SKM-1 treated with dmso at 0.1 percent for 144 hours (cell line): ENCODE data around the gene RARRES2.
"Not testable (repeated sequence)": the region's sequence is repeated elsewhere in the genome, so short reads cannot be mapped to it uniquely, and the experiment has no call there.

Experiments used
- DNase-seq: peaks from one replicate; lab custom pipeline; 2025; ENCODE audit not compliant: unreplicated experiment; lab: John Stamatoyannopoulos, UW

RARRES2 gene

GRCh38 chr7:150322833-150323681, 18.4 kb downstream of the RARRES2 start, which contains the start of the genes ACTR3C and LRRC61:
ACTR3C (minus strand) TSS chr7:150323545; CDS start chr7:150295296, 28,249 bp downstream.
LRRC61 (plus strand) TSS chr7:150323355; CDS start chr7:150336862, 13,507 bp downstream.
- no peak for DNase-seq

GRCh38 chr7:150322114-150322832, 19.2 kb downstream of the RARRES2 start:
- DNase-seq = no peak

- no peak for DNase-seq
These were observed 19.7 kb downstream of the RARRES2 start for GRCh38 chr7:150321788-150322113.

DNA sequence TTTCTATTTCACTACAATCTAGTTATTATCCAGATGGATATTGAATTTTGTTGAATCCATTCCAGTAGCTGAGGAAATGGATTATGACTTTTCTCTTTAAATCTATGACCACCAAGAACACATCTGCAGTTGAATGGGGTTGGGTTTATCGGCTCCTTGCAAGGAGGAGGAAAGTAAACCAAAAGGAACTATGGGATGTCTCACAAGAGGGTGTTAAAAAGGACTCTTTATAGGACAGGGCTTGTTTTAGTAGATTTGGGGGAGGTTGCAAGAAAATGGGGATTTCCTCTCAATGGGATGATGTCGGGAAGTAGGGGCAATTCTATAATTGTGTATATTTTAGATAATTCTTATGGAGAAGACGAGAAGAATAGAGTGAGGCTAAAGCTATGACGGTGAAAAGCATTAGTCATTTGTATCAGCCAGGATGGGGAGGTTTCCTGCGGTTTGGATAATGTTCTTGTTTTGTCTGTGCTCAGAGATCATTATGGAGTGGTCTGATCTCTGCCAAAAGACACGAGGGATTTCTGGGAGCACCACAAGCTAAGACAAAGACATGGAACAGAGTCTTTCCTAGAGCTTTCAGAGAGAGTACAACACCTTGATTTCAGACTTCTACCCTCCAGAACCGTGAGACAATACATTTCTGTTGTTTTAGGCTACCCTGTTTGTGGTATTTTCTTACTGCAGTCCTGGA, 23.5 kb downstream of the RARRES2 start:
- no peak for DNase-seq

DNA sequence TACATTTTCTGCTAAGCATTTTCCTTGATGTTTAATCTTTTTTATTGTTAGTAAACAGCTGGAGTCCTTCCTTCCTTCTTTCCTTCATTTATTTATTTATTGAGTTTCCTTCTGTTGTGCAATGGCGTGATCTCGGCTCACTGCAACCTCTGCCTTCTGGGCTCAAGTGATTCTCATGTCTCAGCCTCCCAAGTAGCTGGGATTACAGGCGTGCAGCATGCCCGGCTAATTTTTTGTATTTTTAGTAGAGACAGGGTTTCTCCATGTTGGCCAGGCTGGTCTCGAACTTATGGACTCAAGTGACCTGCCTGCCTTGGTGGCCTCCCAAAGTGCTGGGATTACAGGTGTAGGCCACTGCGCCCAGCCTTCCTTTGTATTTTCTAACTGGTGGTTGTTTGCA, 24.4 kb downstream of the RARRES2 start:
- not testable (repeated sequence) for DNase-seq

DNA sequence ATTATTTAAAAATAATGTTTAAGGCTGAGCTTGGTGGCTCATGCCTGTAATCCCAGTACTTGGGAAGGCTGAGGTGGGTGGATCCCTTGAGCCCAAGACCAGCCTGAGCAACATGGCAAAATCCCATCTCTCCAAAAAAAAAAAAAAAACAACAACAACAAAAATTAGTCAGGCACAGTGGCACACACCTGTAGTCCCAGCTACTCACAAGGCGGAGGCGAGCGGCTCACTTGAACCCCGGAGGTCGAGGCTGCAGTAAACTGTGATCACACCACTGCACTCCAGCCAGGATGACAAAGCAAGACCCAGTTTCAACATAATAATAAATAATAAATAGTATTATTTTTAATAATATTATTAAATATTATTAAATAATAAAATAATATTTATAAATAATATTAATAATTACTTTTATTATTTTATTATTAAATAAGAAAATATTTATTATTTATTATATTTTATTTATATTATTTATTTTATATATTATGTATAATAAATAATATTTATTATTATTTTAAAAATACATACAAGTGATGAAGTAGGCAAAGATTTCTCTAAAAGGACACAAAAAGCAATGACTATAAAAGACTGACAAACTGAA, 26.7 kb downstream of the RARRES2 start:
- DNase-seq = no peak

GRCh38 chr7:150313870-150314269, 27.6 kb downstream of the RARRES2 start:
- DNase-seq = no peak

DNA sequence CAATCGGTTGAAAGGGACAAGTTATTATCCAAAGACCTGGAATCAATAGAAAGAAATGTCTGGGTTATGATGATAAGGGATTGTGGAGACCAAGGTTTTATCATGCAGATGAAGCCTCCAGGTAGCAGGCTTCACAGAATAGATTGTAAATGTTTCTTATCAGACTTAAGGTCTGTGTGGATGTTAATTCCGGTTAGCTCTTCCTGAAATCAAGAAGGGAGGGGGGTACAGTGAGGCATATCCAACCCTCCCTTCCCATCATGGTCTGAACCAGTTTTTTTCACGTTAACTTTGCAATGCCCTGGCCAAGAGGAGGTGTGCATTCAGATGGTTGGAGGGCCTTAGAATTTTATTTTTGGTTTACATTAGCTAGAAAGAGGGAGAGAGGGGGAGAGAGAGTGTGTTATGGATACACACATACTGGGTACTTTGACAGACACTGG, 28.0 kb downstream of the RARRES2 start:
- no peak for DNase-seq

DNA sequence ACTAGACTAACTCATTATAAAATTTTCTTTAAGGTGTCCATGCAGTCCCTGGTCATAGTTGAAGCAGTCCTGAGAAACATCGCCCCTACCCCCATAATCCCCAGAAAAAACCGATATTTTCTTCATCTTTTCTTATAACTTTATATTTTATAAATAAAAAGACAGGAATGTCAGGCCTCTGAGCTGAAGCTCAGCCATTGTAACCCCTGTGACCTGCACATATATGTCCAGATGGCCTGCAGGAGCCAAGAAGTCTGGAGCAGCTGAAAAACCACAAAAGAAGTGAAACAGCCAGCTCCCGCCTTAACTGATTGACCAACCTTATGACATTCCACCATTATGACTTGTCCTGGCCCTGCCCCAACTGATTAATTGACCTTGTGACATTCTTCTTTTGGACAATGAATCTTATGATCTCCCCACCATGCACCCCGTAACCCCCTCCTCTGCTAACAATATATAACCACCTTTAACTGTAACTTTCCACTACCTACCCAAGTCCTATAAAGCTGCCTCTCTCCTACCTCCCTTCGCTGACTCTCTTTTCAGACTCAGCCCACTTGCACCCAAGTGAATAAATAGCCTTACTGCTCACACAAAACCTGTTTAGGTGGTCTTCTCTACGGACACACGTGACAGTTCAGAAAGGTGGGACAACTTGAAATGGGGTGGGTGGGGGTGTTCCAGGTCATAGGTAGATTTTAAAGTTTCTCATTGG, 28.6 kb downstream of the RARRES2 start:
- not testable (repeated sequence) for DNase-seq

GRCh38 chr7:150311711-150312110, 29.7 kb downstream of the RARRES2 start:
- DNase-seq = no peak

GRCh38 chr7:150311146-150311545, 30.3 kb downstream of the RARRES2 start:
- DNase-seq = no peak

GRCh38 chr7:150308575-150308974, 32.9 kb downstream of the RARRES2 start:
- no peak for DNase-seq

GRCh38 chr7:150307904-150308303, 33.5 kb downstream of the RARRES2 start:
- no peak for DNase-seq

- no peak for DNase-seq
These were observed 34.3 kb downstream of the RARRES2 start for GRCh38 chr7:150307129-150307528.

GRCh38 chr7:150306377-150306776, 35.1 kb downstream of the RARRES2 start:
- DNase-seq = not testable (repeated sequence)

DNA sequence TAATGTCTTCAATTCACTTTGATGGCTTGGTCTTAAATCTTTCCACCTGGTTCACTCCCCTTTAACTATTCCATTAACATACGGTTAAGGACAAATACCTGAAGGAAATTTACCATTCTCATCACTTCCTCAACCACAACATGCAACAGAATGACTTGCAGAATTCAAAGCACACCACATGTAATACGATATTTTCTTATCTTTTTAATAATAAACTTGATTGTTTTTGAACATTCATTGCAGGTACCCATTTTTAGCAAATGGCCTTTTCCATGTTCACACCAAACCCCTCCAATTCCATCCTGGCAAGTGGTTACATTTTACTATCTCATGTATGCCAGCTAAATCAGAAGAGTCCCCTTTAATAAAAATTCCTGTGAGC, 35.5 kb downstream of the RARRES2 start:
- not testable (repeated sequence) for DNase-seq

- not testable (repeated sequence) for DNase-seq
These were observed 36.0 kb downstream of the RARRES2 start for GRCh38 chr7:150305259-150305902.

- DNase-seq = not testable (repeated sequence)
These were observed 36.8 kb downstream of the RARRES2 start for GRCh38 chr7:150304499-150305258.

DNA sequence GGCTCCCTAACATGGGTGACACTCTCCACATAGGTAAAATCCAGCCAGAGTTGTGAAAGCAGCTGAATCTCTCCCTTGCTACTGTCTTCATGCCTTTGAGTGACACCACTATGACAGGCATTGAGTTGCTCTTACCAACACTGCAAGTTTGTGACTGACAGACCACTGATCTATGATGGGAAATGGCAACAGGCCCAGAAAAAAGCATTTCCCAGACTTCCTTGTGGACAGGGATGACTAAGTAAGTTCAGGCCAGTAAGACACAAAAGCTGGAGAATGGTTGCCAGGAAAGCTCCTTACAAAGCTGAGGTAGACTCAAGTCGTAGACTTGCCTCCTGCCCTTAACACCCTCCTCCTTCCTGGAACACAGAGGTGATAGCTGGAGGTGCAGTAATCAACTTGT, 38.5 kb downstream of the RARRES2 start:
- not testable (repeated sequence) for DNase-seq
